MM.1S (cell line): ENCODE results near the gene FFAR2.

ENCODE experiments used
- CTCF ChIP-seq: fragments of 300-600 bp; sonication (generic); IDR thresholded peaks from 2 replicates; pipeline ENCODE4 v1.5.1; 2016; ENCODE audit warnings: antibody characterized with exemption, low read length, mixed read lengths
- EZH2 ChIP-seq: fragments of 300-600 bp; sonication (generic); optimal IDR thresholded peaks from 2 replicates; pipeline ENCODE3; 2017; ENCODE audit warnings: low read depth, mild to moderate bottlenecking, antibody characterized with exemption, low read length, mixed read lengths
- EZH2phosphoT487 ChIP-seq: fragments of 300-600 bp; sonication (generic); IDR thresholded peaks from 2 replicates; pipeline ENCODE4 v1.6.1; 2018; ENCODE audit warnings: antibody characterized with exemption, low read length

- no peak for TF ChIP-seq CTCF
- TF ChIP-seq EZH2phosphoT487: no peak
- TF ChIP-seq EZH2: no peak
These were observed 10.1 kb downstream of the FFAR2 start for GRCh38 chr19:35458192-35458591.
